GM19238 (cell line): ENCODE measurements around the gene THOC2.

Source experiments
- DNase-seq: peaks from one replicate; pipeline ENCODE4 v3.0.0; 2011; ENCODE audit warnings: low spot score; ENCODE audit not compliant: insufficient read length

THOC2 gene

GRCh38 chrX:123570011-123570590 lies 162.8 kb downstream of the THOC2 start:
- no peak for DNase-seq

GRCh38 chrX:123563167-123563566 lies 169.7 kb downstream of the THOC2 start:
- DNase-seq = no peak

- DNase-seq = no peak
Measured at GRCh38 chrX:123562342-123563146, 170.3 kb downstream of the THOC2 start.

- DNase-seq = no peak
Measured at GRCh38 chrX:123561439-123562215, 171.2 kb downstream of the THOC2 start.

GRCh38 chrX:123550829-123551228 lies 182.0 kb downstream of the THOC2 start:
- DNase-seq = no peak
